Measurements from ENCODE around the gene GRB2.

The GRB2 gene

GRCh38 chr17:75365931-75366275 lies 39.6 kb downstream of the GRB2 start:
- no peak for TF ChIP-seq CTCF (IDR thresholded peaks at IDR 0.05; ENCODE audit: extremely low read depth, insufficient read depth, missing control alignments)
- DNase-seq (ENCODE audit: low spot score) = no peak
- in situ Hi-C loops (cut with MboI; ENCODE audit: low pct_unique_long_range_greater_than_20kb, low sequenced_read_pairs, unreplicated experiment) = no loop called here

GRCh38 chr17:75365009-75365930 lies 40.2 kb downstream of the GRB2 start:
- in situ Hi-C loops (cut with MboI; ENCODE audit: low pct_unique_long_range_greater_than_20kb, low sequenced_read_pairs, unreplicated experiment) = no loop called here
- no peak for DNase-seq (ENCODE audit: low spot score)
- no peak for TF ChIP-seq CTCF (IDR thresholded peaks at IDR 0.05; ENCODE audit: extremely low read depth, insufficient read depth, missing control alignments)

GRCh38 chr17:75364078-75364477 lies 41.4 kb downstream of the GRB2 start:
- TF ChIP-seq CTCF (IDR thresholded peaks at IDR 0.05; ENCODE audit: extremely low read depth, insufficient read depth, missing control alignments) = no peak
- in situ Hi-C loops (cut with MboI; ENCODE audit: low pct_unique_long_range_greater_than_20kb, low sequenced_read_pairs, unreplicated experiment) = no loop called here
- DNase-seq (ENCODE audit: low spot score) = no peak

GRCh38 chr17:75361996-75362395 lies 43.5 kb downstream of the GRB2 start:
- in situ Hi-C loops (cut with MboI; ENCODE audit: low pct_unique_long_range_greater_than_20kb, low sequenced_read_pairs, unreplicated experiment) = no loop called here
- no peak for TF ChIP-seq CTCF (IDR thresholded peaks at IDR 0.05; ENCODE audit: extremely low read depth, insufficient read depth, missing control alignments)
- DNase-seq (ENCODE audit: low spot score) = no peak

GRCh38 chr17:75361344-75361743 lies 44.1 kb downstream of the GRB2 start:
- in situ Hi-C loops (cut with MboI; ENCODE audit: low pct_unique_long_range_greater_than_20kb, low sequenced_read_pairs, unreplicated experiment) = no loop called here
- no peak for TF ChIP-seq CTCF (IDR thresholded peaks at IDR 0.05; ENCODE audit: extremely low read depth, insufficient read depth, missing control alignments)
- DNase-seq (ENCODE audit: low spot score) = no peak

GRCh38 chr17:75356260-75356937 lies 49.1 kb downstream of the GRB2 start:
- in situ Hi-C loops (cut with MboI; ENCODE audit: low pct_unique_long_range_greater_than_20kb, low sequenced_read_pairs, unreplicated experiment) = no loop called here
- no peak for DNase-seq (ENCODE audit: low spot score)
- TF ChIP-seq CTCF (IDR thresholded peaks at IDR 0.05; ENCODE audit: extremely low read depth, insufficient read depth, missing control alignments) = no peak
